ENCODE measurements around the gene WDFY1.

WDFY1 gene, protein sequence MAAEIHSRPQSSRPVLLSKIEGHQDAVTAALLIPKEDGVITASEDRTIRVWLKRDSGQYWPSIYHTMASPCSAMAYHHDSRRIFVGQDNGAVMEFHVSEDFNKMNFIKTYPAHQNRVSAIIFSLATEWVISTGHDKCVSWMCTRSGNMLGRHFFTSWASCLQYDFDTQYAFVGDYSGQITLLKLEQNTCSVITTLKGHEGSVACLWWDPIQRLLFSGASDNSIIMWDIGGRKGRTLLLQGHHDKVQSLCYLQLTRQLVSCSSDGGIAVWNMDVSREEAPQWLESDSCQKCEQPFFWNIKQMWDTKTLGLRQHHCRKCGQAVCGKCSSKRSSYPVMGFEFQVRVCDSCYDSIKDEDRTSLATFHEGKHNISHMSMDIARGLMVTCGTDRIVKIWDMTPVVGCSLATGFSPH

GRCh38 chr2:223944703-223945531, at the start of gene WDFY1:
Gene WDFY1, minus strand, starts transcription at chr2:223945335. Its CDS starts 51 bp downstream, at chr2:223945284.
- peak; percentile 54 for DNase-seq (ENCODE audit: low read depth, low spot score)

GRCh38 chr2:223994562-223995162, 49.5 kb upstream of the WDFY1 start:
- DNase-seq (ENCODE audit: low read depth, low spot score) = no peak

DNA sequence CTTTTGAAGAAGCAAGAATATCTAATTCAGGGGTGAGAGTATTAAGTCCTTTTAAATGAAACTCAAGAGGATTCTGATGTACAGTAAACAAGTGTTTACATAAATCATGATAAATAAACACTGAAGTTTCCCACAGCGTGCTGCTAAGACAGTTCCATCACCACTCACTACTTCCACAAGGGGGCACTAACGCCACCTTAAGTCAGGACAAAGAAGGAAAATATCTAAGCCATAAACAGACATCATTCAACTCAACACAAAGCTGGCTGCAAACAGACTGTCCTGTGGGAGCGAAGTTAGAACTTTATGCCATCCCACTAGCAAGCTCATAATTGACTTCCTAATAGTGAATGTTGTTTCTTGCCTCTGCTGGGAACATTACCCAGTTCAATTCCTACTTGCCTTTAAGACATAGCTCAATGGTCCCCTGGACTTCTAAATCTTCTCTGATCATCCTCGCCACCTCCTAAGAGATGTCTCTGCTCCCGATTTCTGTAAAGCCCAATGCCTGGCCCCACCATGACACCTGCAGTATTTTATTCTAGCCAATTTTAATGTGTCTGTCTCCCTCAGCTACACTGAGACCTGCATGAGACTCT, 48.6 kb upstream of the WDFY1 start:
- peak; percentile 9 for DNase-seq (ENCODE audit: low read depth, low spot score)

DNA sequence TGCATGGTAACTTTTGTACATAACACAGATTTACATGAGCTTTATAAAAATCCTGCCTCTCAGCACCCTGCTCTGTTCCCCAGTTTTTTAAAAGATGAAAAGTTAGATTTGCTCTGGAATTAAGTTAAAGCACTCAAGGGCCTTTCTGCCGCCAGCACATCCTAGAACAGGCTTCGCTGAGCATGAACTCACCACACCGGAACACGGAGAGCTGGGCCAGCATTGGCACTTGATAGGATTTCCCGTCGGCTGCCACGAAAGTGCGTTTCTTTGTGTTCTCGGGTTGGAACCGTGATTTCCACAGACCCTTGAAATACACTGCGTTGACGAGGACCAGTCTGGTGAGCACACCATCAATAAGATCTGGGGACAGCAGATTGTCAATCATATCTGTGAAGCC, 46.5 kb upstream of the WDFY1 start:
- DNase-seq (ENCODE audit: low read depth, low spot score) = no peak

DNA sequence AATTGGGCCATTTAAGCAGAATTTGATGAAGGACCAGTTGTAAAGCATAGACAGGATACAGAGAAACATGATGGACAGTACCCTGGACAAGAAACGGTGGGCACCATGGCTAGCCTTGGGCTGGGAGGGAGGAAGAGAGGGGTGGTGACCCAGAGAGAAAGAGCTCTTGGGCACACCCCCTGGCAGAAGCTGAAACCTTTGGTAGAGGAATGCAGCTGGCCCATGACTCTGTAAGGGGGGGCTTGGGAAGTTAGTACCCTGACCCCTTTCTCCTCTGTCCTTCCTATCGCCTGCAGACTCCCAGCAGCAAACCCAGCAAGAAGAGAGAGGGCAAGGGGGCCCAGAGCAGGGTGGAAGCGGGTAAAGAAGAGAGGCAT, 44.7 kb upstream of the WDFY1 start:
- no peak for DNase-seq (ENCODE audit: low read depth, low spot score)

- DNase-seq (ENCODE audit: low read depth, low spot score) = no peak
Observed at GRCh38 chr2:223989206-223989855, 44.2 kb upstream of the WDFY1 start.

DNA sequence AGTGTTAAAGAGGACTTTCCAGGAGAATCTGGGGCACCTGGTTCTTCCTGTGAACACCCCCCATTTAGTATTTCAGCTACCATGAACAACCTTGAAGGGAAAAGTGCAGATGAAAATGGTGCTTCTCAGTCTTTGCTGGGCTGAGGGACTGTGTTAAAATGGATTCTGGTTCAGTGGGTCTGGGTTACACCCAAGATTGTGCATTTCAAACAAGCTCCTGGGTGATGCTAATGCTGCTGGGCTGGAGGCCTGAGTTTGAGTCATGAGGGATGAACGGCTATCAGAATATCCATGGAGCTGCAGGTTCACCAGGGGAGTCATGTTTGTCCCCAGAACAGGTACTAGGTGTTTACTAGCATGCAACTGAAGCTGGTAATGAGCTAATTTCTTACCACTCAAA, 36.1 kb upstream of the WDFY1 start:
- no peak for DNase-seq (ENCODE audit: low read depth, low spot score)

GRCh38 chr2:223980803-223981202, 35.7 kb upstream of the WDFY1 start:
- no peak for DNase-seq (ENCODE audit: low read depth, low spot score)

DNA sequence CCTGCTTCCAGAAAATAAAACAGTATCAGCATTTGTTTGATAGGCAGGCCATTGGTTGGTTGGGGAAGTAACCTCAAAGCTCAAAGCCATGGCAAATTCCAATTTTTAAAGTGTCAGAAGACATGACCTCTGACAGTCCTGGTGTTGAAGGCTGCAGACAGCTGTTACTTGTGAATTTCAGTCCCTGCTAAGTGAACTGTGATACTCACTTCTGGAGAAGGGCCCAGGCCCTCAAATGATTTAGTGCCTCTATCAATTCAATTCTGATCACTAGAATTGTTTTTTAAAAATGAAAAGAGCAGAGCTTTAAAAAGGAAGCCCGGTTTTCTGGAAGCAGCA, 35.2 kb upstream of the WDFY1 start:
- no peak for DNase-seq (ENCODE audit: low read depth, low spot score)

DNA sequence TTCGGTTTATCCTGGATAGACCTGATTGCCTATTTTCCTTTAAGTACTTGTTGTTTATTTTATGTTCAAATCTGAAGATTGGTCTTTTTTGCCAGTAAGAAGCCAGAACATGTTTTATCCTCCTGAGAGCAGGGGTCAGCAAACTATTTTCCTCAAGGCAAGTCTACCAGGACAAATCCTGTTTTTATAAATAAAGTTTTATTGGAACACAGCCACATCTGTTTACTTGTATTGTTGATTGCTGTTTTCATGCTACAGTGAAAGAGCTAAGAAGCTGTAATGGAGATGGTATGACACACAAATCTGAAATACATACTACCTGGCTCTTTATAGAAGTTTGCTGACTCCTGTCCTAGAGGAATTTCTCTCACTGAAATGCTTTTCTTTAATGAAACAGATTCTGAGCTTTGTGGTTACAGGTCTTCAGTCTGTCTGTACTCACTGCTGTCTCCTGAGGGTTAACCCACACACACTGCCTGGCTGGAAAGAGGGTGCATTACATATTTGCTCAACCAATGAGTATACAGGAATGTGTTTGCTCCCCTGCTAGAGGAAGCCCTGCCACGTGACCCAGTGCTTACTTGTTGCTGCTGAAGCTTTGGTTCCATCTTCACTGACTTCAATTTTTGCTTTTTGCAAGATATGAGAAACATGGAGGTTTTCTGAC, 34.7 kb upstream of the WDFY1 start:
- no peak for DNase-seq (ENCODE audit: low read depth, low spot score)

DNA sequence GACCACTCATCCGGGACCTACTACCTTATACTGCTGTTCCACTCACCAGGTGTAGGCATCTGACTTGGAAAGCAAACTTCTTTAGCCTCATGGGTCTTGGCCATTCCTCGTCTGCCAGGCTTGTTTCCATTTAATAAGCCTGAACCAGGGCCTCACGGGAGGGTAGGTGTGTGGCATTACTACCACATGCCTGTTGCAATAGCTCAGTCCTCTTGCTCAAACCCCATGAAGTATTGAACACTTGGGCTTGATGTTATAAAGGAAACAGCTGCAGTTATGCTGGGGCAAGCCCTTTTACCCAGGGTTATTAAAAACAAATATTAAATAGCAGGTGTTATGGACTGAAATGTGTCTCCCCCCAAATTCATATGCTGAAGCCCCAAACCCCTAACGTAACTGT, 33.3 kb upstream of the WDFY1 start:
- no peak for DNase-seq (ENCODE audit: low read depth, low spot score)

- DNase-seq (ENCODE audit: low read depth, low spot score) = no peak
Observed at GRCh38 chr2:223976635-223977226, 31.6 kb upstream of the WDFY1 start.

GRCh38 chr2:223973606-223974005, 28.5 kb upstream of the WDFY1 start:
- DNase-seq (ENCODE audit: low read depth, low spot score) = no peak

DNA sequence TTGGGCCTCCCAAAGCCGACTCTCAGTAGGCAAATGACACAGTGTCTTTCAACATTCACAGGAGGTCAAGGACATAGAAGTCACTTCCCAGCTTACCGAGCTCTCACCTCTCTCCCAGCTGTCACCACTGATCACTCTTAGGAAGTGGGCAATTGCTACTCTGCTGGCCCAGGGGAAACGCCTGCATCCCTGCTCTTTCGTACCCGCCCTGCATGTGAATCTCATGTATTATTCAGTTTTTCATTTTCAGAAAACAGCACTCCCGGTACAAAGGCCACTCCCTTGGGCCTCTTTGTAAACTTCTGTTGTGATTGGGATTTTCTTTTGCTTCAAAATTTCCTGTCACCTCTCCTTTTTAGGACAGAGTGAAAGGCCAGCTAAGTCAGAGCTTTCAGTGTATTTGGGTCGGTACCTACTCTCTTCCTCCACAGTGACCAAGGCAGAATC, 27.5 kb upstream of the WDFY1 start:
- DNase-seq (ENCODE audit: low read depth, low spot score) = no peak

- DNase-seq (ENCODE audit: low read depth, low spot score) = no peak
Observed at GRCh38 chr2:223971731-223972130, 26.6 kb upstream of the WDFY1 start.

- DNase-seq (ENCODE audit: low read depth, low spot score) = peak; percentile 12
Observed at GRCh38 chr2:223970343-223971128, 25.4 kb upstream of the WDFY1 start.

- DNase-seq (ENCODE audit: low read depth, low spot score) = no peak
Observed at GRCh38 chr2:223969856-223970255, 24.7 kb upstream of the WDFY1 start.

- DNase-seq (ENCODE audit: low read depth, low spot score) = no peak
Observed at GRCh38 chr2:223969315-223969714, 24.2 kb upstream of the WDFY1 start.

DNA sequence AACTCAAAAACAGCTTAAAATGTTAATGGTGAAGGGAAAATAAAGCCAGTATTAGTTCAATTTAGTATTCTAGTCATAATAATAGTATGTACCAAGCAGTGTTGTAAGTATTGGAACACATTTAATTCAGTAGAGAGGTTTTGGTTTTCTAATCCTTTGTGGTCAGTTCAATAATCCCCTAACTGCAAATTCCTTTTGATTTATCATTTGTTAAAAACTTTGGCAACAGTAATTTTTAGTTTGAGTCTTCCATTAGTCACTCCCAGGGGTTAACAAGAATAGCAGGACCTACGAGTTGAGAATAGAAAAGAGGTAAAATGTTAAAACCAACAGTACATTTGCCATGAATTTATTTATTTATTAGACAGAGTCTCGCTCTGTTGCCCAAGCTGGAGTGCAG, 22.8 kb upstream of the WDFY1 start:
- DNase-seq (ENCODE audit: low read depth, low spot score) = no peak

GRCh38 chr2:223959688-223960087, 14.6 kb upstream of the WDFY1 start:
- no peak for DNase-seq (ENCODE audit: low read depth, low spot score)
